Colon (tissue), 2 donors: ENCODE data around the gene ZNF285.
"Not testable (repeated sequence)": the region's sequence is repeated elsewhere in the genome, so short reads cannot be mapped to it uniquely, and the experiment has no call there.

Experiments
- FAIRE-seq: peaks from 2 replicates; lab custom pipeline; 2012; peaks lifted over from hg19 to GRCh38; lab: Jason Lieb, UNC
- donor health status: control.
- donor health status: control.

Gene ZNF285

GRCh38 chr19:44401139-44402115, at the start of gene ZNF285:
TSS of gene ZNF285 (minus strand) at chr19:44401608. CDS start at chr19:44397213, 4,395 bp downstream.
- FAIRE-seq = no peak

GRCh38 chr19:44447916-44448674, 46.7 kb upstream of the ZNF285 start, which contains the start of gene ZNF229:
TSS of gene ZNF229 (minus strand) at chr19:44448472. CDS start at chr19:44442847, 5,625 bp downstream.
- FAIRE-seq = no peak

- FAIRE-seq = no peak
These were observed 37.0 kb upstream of the ZNF285 start for GRCh38 chr19:44438441-44438840.

GRCh38 chr19:44435441-44435840, 34.0 kb upstream of the ZNF285 start:
- FAIRE-seq = no peak

GRCh38 chr19:44430956-44431355, 29.5 kb upstream of the ZNF285 start:
- FAIRE-seq = no peak

- FAIRE-seq = not testable (repeated sequence)
These were observed 14.1 kb upstream of the ZNF285 start for GRCh38 chr19:44415553-44415952.

- FAIRE-seq = not testable (repeated sequence)
These were observed 12.1 kb downstream of the ZNF285 start for GRCh38 chr19:44389268-44389667.

- no peak for FAIRE-seq
These were observed 26.6 kb downstream of the ZNF285 start for GRCh38 chr19:44374789-44375188.

GRCh38 chr19:44371815-44372480, 29.5 kb downstream of the ZNF285 start:
- FAIRE-seq = no peak

- no peak for FAIRE-seq
These were observed 34.4 kb downstream of the ZNF285 start for GRCh38 chr19:44367024-44367423.

- FAIRE-seq = no peak
These were observed 44.9 kb downstream of the ZNF285 start, which contains the start of gene ZNF112 for GRCh38 chr19:44356383-44357111. TSS of gene ZNF112 (minus strand) at chr19:44356680. CDS start at chr19:44340539, 16,141 bp downstream.

GRCh38 chr19:44346556-44346955, 54.9 kb downstream of the ZNF285 start:
- no peak for FAIRE-seq

GRCh38 chr19:44345959-44346358, 55.4 kb downstream of the ZNF285 start:
- FAIRE-seq = no peak

- FAIRE-seq = no peak
These were observed 57.2 kb downstream of the ZNF285 start for GRCh38 chr19:44344255-44344654.

GRCh38 chr19:44341794-44342193, 59.6 kb downstream of the ZNF285 start:
- no peak for FAIRE-seq

- FAIRE-seq = not testable (repeated sequence)
These were observed 66.8 kb downstream of the ZNF285 start for GRCh38 chr19:44334639-44335038.
